ENCODE data around the gene DUSP12.

DNA sequence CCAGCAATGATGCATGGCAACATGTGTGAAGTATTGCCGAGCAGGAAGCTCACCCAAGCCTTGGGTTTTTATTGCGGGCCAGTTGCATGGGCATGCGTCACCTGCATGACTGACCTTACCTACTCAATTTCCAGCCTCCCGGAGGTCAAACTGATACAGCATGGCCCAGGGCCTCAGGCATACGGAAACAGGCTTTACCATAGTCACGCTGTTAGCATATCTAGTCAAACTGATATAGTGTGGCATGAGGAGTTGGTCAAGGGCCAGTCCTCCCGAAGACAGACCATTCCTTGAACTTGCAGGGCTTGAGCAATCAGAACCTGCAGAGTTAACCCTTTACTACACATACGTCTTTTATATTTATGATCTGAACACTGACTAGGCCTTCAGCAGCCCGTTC lies 6.4 kb upstream of the DUSP12 start:
- TF ChIP-seq, protein P1, sequence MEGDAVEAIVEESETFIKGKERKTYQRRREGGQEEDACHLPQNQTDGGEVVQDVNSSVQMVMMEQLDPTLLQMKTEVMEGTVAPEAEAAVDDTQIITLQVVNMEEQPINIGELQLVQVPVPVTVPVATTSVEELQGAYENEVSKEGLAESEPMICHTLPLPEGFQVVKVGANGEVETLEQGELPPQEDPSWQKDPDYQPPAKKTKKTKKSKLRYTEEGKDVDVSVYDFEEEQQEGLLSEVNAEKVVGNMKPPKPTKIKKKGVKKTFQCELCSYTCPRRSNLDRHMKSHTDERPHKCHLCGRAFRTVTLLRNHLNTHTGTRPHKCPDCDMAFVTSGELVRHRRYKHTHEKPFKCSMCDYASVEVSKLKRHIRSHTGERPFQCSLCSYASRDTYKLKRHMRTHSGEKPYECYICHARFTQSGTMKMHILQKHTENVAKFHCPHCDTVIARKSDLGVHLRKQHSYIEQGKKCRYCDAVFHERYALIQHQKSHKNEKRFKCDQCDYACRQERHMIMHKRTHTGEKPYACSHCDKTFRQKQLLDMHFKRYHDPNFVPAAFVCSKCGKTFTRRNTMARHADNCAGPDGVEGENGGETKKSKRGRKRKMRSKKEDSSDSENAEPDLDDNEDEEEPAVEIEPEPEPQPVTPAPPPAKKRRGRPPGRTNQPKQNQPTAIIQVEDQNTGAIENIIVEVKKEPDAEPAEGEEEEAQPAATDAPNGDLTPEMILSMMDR (conservative IDR thresholded peaks at IDR 0.05; ENCODE audit: low read depth, low read length) = no peak
- no peak for TF ChIP-seq EZH2 (IDR thresholded peaks at IDR 0.05; ENCODE audit: borderline replicate concordance, low read depth, low read length, poor library complexity, severe bottlenecking)

All from A673 (cell line).